A549 (cell line): ENCODE measurements around the gene TMCO6. TPM values are rescaled to one million over a fixed set of nuclear protein-coding genes. Genes with fewer than 3 reads are reported as not detected.

Experiments used
- ATAC-seq, 2 experiments: fragments of 200-7000 bp in 1 of 2; fragments of >200 bp in 1 of 2; cut with Nextera tagmentation in 1 of 2; cut with Tn5 transposase in 1 of 2; 3 replicates each; pipeline versions ENCODE4 v1.8.0 to v1.9.1; 2018 to 2020; ENCODE audit warnings: mild to moderate bottlenecking in 1 of 2, moderate library complexity in 1 of 2
- CTCF ChIA-PET: fragments of 300-600 bp; sonication (Branson Sonifier 250); formaldehyde crosslinking; extraction: SDS; loops from one replicate; lab custom pipeline; 2021; ENCODE audit warnings: antibody characterized with exemption, inconsistent platforms; lab: Yijun Ruan, JAX
- POLR2A ChIA-PET: fragments of 350-600 bp; formaldehyde crosslinking; extraction: SDS; loops from one replicate; lab custom pipeline; 2021; ENCODE audit warnings: antibody characterized with exemption, inconsistent platforms; lab: Yijun Ruan, JAX
- DNase-seq, 2 experiments: peaks; one replicate each; pipeline versions ENCODE4 v3.0.0 to v3.0.0-alpha.2; 2011 to 2016; ENCODE audit warnings: low read depth in 1 of 2, low spot score in 1 of 2
- FAIRE-seq: peaks from 2 replicates; lab custom pipeline; 2011; peaks lifted over from hg19 to GRCh38; lab: Jason Lieb, UNC
- H3K27ac ChIP-seq, 2 experiments: fragments of >200 bp; sonication (Bioruptor Twin); formaldehyde crosslinking; 3 replicates each; pipeline ENCODE4 v1.5.1; 2016 to 2017
- H3K4me1 ChIP-seq: fragments of >200 bp; sonication (Bioruptor Twin); formaldehyde crosslinking; 3 replicates; pipeline ENCODE4 v1.6.1; 2016
- H3K4me2 ChIP-seq: fragments of >200 bp; sonication (Bioruptor Twin); formaldehyde crosslinking; 3 replicates; pipeline ENCODE4 v1.6.1; 2016
- H3K4me3 ChIP-seq: fragments of >200 bp; sonication (Bioruptor Twin); formaldehyde crosslinking; 3 replicates; pipeline ENCODE4 v1.5.1; 2016
- H3K9me3 ChIP-seq: fragments of >200 bp; sonication (Bioruptor Twin); formaldehyde crosslinking; 3 replicates; pipeline ENCODE4 v1.6.1; 2016
- BCL3 ChIP-seq: fragments of >200 bp; sonication (Bioruptor Twin); formaldehyde crosslinking; IDR thresholded peaks from 3 replicates; pipeline ENCODE4 v1.6.1; 2016
- EHMT2 ChIP-seq: fragments of 200-600 bp; sonication (generic); IDR thresholded peaks from 2 replicates; pipeline ENCODE4 v1.6.1; 2016; ENCODE audit warnings: antibody characterized with exemption, low read depth, mild to moderate bottlenecking, moderate library complexity
- EP300 ChIP-seq, 2 experiments: fragments of >200 bp; sonication (Bioruptor Twin); formaldehyde crosslinking; IDR thresholded peaks; 2 replicates in 1 of 2; 3 replicates in 1 of 2; pipeline ENCODE4 v1.6.1; 2016 to 2017
- ESRRA ChIP-seq: fragments of 150-350 bp; IDR thresholded peaks from 2 replicates; pipeline ENCODE4 v1.6.1; 2014; ENCODE audit warnings: mild to moderate bottlenecking, low read length, borderline replicate concordance
- FOSB ChIP-seq: fragments of 250-450 bp; sonication (Bioruptor Pico); IDR thresholded peaks from 2 replicates; pipeline ENCODE4 v1.5.0; 2020; ENCODE audit warnings: mild to moderate bottlenecking, moderate library complexity
- FOSL2 ChIP-seq, 2 experiments: fragments of 450-650 bp in 1 of 2; fragments of >200 bp in 1 of 2; sonication (Bioruptor Twin) in 1 of 2; formaldehyde crosslinking; IDR thresholded peaks; 2 replicates each; pipeline versions ENCODE4 v1.5.0 to v1.6.1; 2016 to 2020; ENCODE audit warnings: mild to moderate bottlenecking in 1 of 2, moderate library complexity in 1 of 2
- FOXS1 ChIP-seq: fragments of 250-450 bp; sonication (Bioruptor Pico); IDR thresholded peaks from 2 replicates; pipeline ENCODE4 v1.5.0; 2020; ENCODE audit warnings: mild to moderate bottlenecking, moderate library complexity
- HDAC2 ChIP-seq: fragments of 200-600 bp; sonication (generic); IDR thresholded peaks from 2 replicates; pipeline ENCODE4 v1.6.1; 2016
- HMGXB4 ChIP-seq: fragments of 250-450 bp; sonication (Bioruptor Pico); IDR thresholded peaks from 2 replicates; pipeline ENCODE4 v1.5.0; 2021; ENCODE audit warnings: mild to moderate bottlenecking, moderate library complexity, borderline replicate concordance
- HOXA7 ChIP-seq: fragments of 250-450 bp; sonication (Bioruptor Pico); IDR thresholded peaks from 2 replicates; pipeline ENCODE4 v1.5.0; 2020; ENCODE audit warnings: mild to moderate bottlenecking, moderate library complexity
- HOXB5 ChIP-seq: fragments of 250-450 bp; sonication (Bioruptor Pico); IDR thresholded peaks from 2 replicates; pipeline ENCODE4 v1.5.0; 2020; ENCODE audit warnings: mild to moderate bottlenecking, moderate library complexity
- KDM5A ChIP-seq: fragments of 200-600 bp; sonication (generic); IDR thresholded peaks from 2 replicates; pipeline ENCODE4 v1.6.1; 2016; ENCODE audit warnings: antibody characterized with exemption, mild to moderate bottlenecking
- MYC ChIP-seq: IDR thresholded peaks from 2 replicates; pipeline ENCODE4 v1.6.1; 2012; ENCODE audit warnings: mild to moderate bottlenecking, inconsistent platforms, low read length, improper control_type of control experiment, borderline replicate concordance
- NFE2L2 ChIP-seq: fragments of 150-350 bp; conservative IDR thresholded peaks from 2 replicates; pipeline ENCODE4 v1.6.1; 2014; ENCODE audit warnings: low read length
- NR3C1 ChIP-seq: fragments of >200 bp; sonication (Bioruptor Twin); formaldehyde crosslinking; IDR thresholded peaks from 3 replicates; pipeline ENCODE4 v1.6.1; 2017
- PHF8 ChIP-seq: fragments of 200-600 bp; sonication (generic); IDR thresholded peaks from 2 replicates; pipeline ENCODE4 v1.6.1; 2016; ENCODE audit warnings: low read depth, mild to moderate bottlenecking, antibody characterized with exemption, moderate library complexity, borderline replicate concordance
- POLR2A ChIP-seq: IDR thresholded peaks from 2 replicates; pipeline ENCODE4 v1.6.1; 2012; ENCODE audit warnings: mild to moderate bottlenecking, low read length
- RAD21 ChIP-seq, 2 experiments: fragments of >200 bp in 1 of 2; sonication (Bioruptor Twin) in 1 of 2; formaldehyde crosslinking in 1 of 2; IDR thresholded peaks in 1 of 2; conservative IDR thresholded peaks in 1 of 2; 2 replicates in 1 of 2; 3 replicates in 1 of 2; pipeline ENCODE4 v1.6.1; 2012 to 2018; ENCODE audit warnings: inconsistent platforms in 1 of 2
- RARB ChIP-seq: fragments of 250-450 bp; sonication (Bioruptor Pico); IDR thresholded peaks from 2 replicates; pipeline ENCODE4 v1.8.0; 2021; ENCODE audit warnings: mild to moderate bottlenecking, moderate library complexity
- RCOR1 ChIP-seq: fragments of 150-350 bp; IDR thresholded peaks from 2 replicates; pipeline ENCODE4 v1.6.1; 2014; ENCODE audit warnings: antibody characterized with exemption, low read length, low read depth
- RFX5 ChIP-seq: fragments of 450-650 bp; IDR thresholded peaks from 2 replicates; pipeline ENCODE4 v1.7.1; 2014; ENCODE audit warnings: antibody characterized with exemption, mild to moderate bottlenecking, moderate library complexity
- RNF2 ChIP-seq: fragments of 200-600 bp; sonication (generic); IDR thresholded peaks from 2 replicates; pipeline ENCODE4 v1.6.1; 2016; ENCODE audit warnings: low read depth, mild to moderate bottlenecking, antibody characterized with exemption, moderate library complexity, borderline replicate concordance
- SREBF2 ChIP-seq: fragments of 450-650 bp; IDR thresholded peaks from 2 replicates; pipeline ENCODE4 v1.6.1; 2014; ENCODE audit warnings: mild to moderate bottlenecking, moderate library complexity
- ZC3H11A ChIP-seq: fragments of 450-650 bp; IDR thresholded peaks from 2 replicates; pipeline ENCODE4 v1.6.1; 2014; ENCODE audit warnings: antibody characterized with exemption, mild to moderate bottlenecking
- ZFP36 ChIP-seq: fragments of 450-650 bp; IDR thresholded peaks from 2 replicates; pipeline ENCODE4 v1.6.1; 2014; ENCODE audit warnings: borderline replicate concordance; ENCODE audit not compliant: partially characterized antibody
- WGBS: methylation state at CpG from one replicate; pipeline ENCODE4 v1.1.6; 2017; ENCODE audit errors: missing lambda C conversion rate; 5-methylcytosine and 5-hydroxymethylcytosine counted together
- polyA plus RNA-seq, 4 experiments: library from polyadenylated mRNA; depleted of rRNA in 3 of 4; stranded (reverse); fragments of >200 nt; fragmentation: RNase III in 1 of 4; extraction: RNeasy Plus Mini Kit Qiagen cat#74134 plus additional on column Dnase treatment in 1 of 4; gene quantifications; 2 replicates in 3 of 4; 3 replicates in 1 of 4; pipeline ENCODE4 v1.2.3, GENCODE V29; 2011 to 2017

The TMCO6 gene
- polyA plus RNA-seq, 2 of the 4 experiments (the other 2 are of a cell fraction) = 11.8 to 16.1 TPM

- POLR2A ChIA-PET = no interaction called here
- TF ChIP-seq BCL3 (no peak), ZFP36 (no peak), HMGXB4 (CRISPR knock-in tag) (no peak), FOSL2 (IDR thresholded peaks at IDR 0.05) (no peak), FOSL2 (CRISPR knock-in tag; IDR thresholded peaks at IDR 0.05) (no peak), PHF8 (no peak), EP300 (IDR thresholded peaks at IDR 0.05) (no peak), ESRRA (no peak), ZC3H11A (no peak), RFX5 (no peak)
- TF ChIP-seq, all 56 proteins: peak for 0
- WGBS = 98% methylated on average over 7 of the region's 7 CpGs
- no peak for ATAC-seq
- no peak for FAIRE-seq
- CTCF ChIA-PET = interaction anchor here (1.1 to 1.9 kb wide), 2 partner anchors 12 to 92 kb away, joined by 3 to 6 read pairs; partner anchors contain the start of genes HARS1 and HARS2
- H3K27ac ChIP-seq = no peak overlapping the region
- H3K4me2 ChIP-seq = no peak overlapping the region
- DNase-seq = no peak
- H3K9me3 ChIP-seq = no peaks in the 10 kb centered on the region
- H3K4me3 ChIP-seq = no peak overlapping the region
- no peaks in the 10 kb centered on the region for H3K4me1 ChIP-seq
Observed at GRCh38 chr5:140678993-140679392, 39.7 kb downstream of the TMCO6 start.

GRCh38 chr5:140690376-140690932, 51.2 kb downstream of the TMCO6 start:
- peak overlapping the region; percentile 90 to 91 for H3K27ac ChIP-seq
- no peak for FAIRE-seq
- DNase-seq = no peak
- ChIA-PET CTCF (interaction anchor here (0.6 to 1.6 kb wide), 10 partner anchors 10 to 318 kb away, joined by 3 to 6 read pairs (median 3); partner anchors contain the start of genes DND1 and TMCO6), POLR2A (interaction anchor here (0.6 to 2.0 kb wide), 13 partner anchors 10 to 344 kb away, joined by 3 to 27 read pairs (median 5); partner anchors contain the start of genes ANKHD1, HBEGF, IK and NDUFA2)
- no peaks in the 10 kb centered on the region for H3K9me3 ChIP-seq
- H3K4me2 ChIP-seq = peak overlapping the region; percentile 95
- WGBS = 49% methylated on average over 8 of the region's 8 CpGs
- peaks cover 17% of the 10 kb centered on the region for H3K4me1 ChIP-seq
- TF ChIP-seq FOSB (CRISPR knock-in tag) (no peak), HOXB5 (no peak), NR3C1 (no peak), SREBF2 (no peak), MYC (no peak), RARB (no peak), HDAC2 (no peak), EHMT2 (no peak), RNF2 (no peak), POLR2A (no peak), KDM5A (no peak), FOXS1 (CRISPR knock-in tag) (no peak), RAD21 (conservative IDR thresholded peaks at IDR 0.05 in 1 of 2, IDR thresholded peaks at IDR 0.05 in 1 of 2) (no peak), RCOR1 (no peak), HOXA7 (CRISPR knock-in tag) (no peak), ZFP36 (no peak), NFE2L2 (no peak), FOSL2 (IDR thresholded peaks at IDR 0.05) (no peak), FOSL2 (CRISPR knock-in tag; IDR thresholded peaks at IDR 0.05) (no peak)
- peak overlapping the region; percentile 81 for H3K4me3 ChIP-seq
- ATAC-seq = peak; percentile 5 to 16; a peak in 5 of 6 replicates
